GM18505 (cell line): ENCODE measurements around the gene ITGA11.

Experiments used
- ATAC-seq: cut with Tn5 transposase; IDR thresholded peaks from one replicate; pipeline ENCODE4 v1.9.1; 2021; ENCODE audit not compliant: unreplicated experiment
- POLR2A ChIP-seq: IDR thresholded peaks from 4 replicates; pipeline ENCODE4 v1.6.1; 2011; ENCODE audit warnings: borderline replicate concordance; ENCODE audit not compliant: insufficient read depth, insufficient read length; ENCODE audit errors: extremely low read depth

The ITGA11 gene

GRCh38 chr15:68396068-68396467 lies 35.9 kb downstream of the ITGA11 start:
- no peak for TF ChIP-seq POLR2A
- ATAC-seq, result no peak

GRCh38 chr15:68391121-68391520 lies 40.8 kb downstream of the ITGA11 start:
- TF ChIP-seq POLR2A, result no peak
- no peak for ATAC-seq

- no peak for ATAC-seq
- TF ChIP-seq POLR2A, result no peak
Observed at GRCh38 chr15:68389936-68390817, 41.8 kb downstream of the ITGA11 start.

GRCh38 chr15:68389041-68389930 lies 42.7 kb downstream of the ITGA11 start:
- ATAC-seq, result no peak
- no peak for TF ChIP-seq POLR2A

- no peak for TF ChIP-seq POLR2A
Observed at GRCh38 chr15:68387381-68388143, 44.4 kb downstream of the ITGA11 start.

GRCh38 chr15:68386587-68387288 lies 45.2 kb downstream of the ITGA11 start:
- TF ChIP-seq POLR2A, result no peak
- ATAC-seq, result no peak

More at GRCh38 chr15:68387381-68388143, 44.4 kb downstream of the ITGA11 start:
- ATAC-seq, result no peak

GRCh38 chr15:68385671-68386586 lies 46.0 kb downstream of the ITGA11 start:
- TF ChIP-seq POLR2A, result no peak
- ATAC-seq, result no peak

- ATAC-seq, result no peak
- no peak for TF ChIP-seq POLR2A
Observed at GRCh38 chr15:68385240-68385561, 46.8 kb downstream of the ITGA11 start.

GRCh38 chr15:68384451-68385239 lies 47.3 kb downstream of the ITGA11 start:
- ATAC-seq, result no peak
- no peak for TF ChIP-seq POLR2A

- no peak for TF ChIP-seq POLR2A
- ATAC-seq, result no peak
Observed at GRCh38 chr15:68383161-68384074, 48.5 kb downstream of the ITGA11 start.
